ENCODE results near the gene ZC3H4.
A peak's percentile ranks its signal among the peaks of the same experiment; 100 is the strongest.

The ZC3H4 gene

GRCh38 chr19:47095476-47096099 is 18.0 kb downstream of the ZC3H4 start:
- no peak overlapping the region; the same call in 1 of the 2 replicates for H3K4me3 ChIP-seq (ENCODE audit: low read depth, low read length)
- TF ChIP-seq CTCF (IDR thresholded peaks at IDR 0.05; ENCODE audit: low read depth, low read length, missing control alignments) = no peak
- DNase-seq (ENCODE audit: low read depth) = no peak

GRCh38 chr19:47094557-47095475 is 18.8 kb downstream of the ZC3H4 start:
- H3K4me3 ChIP-seq (ENCODE audit: low read depth, low read length) = peak overlapping the region; percentile 4; the same call in 1 of the 2 replicates
- no peak for TF ChIP-seq CTCF (IDR thresholded peaks at IDR 0.05; ENCODE audit: low read depth, low read length, missing control alignments)
- DNase-seq (ENCODE audit: low read depth) = no peak

GRCh38 chr19:47093841-47094240 is 19.7 kb downstream of the ZC3H4 start:
- TF ChIP-seq CTCF (IDR thresholded peaks at IDR 0.05; ENCODE audit: low read depth, low read length, missing control alignments) = no peak
- H3K4me3 ChIP-seq (ENCODE audit: low read depth, low read length) = no peak overlapping the region; the same call in 1 of the 2 replicates
- DNase-seq (ENCODE audit: low read depth) = peak; percentile 77

GRCh38 chr19:47093254-47093653 is 20.3 kb downstream of the ZC3H4 start:
- H3K4me3 ChIP-seq (ENCODE audit: low read depth, low read length) = no peak overlapping the region
- DNase-seq (ENCODE audit: low read depth) = no peak
- no peak for TF ChIP-seq CTCF (IDR thresholded peaks at IDR 0.05; ENCODE audit: low read depth, low read length, missing control alignments)

- H3K4me3 ChIP-seq (ENCODE audit: low read depth, low read length) = no peak overlapping the region
- DNase-seq (ENCODE audit: low read depth) = no peak
- TF ChIP-seq CTCF (IDR thresholded peaks at IDR 0.05; ENCODE audit: low read depth, low read length, missing control alignments) = no peak
Observed at GRCh38 chr19:47089767-47090350, 23.7 kb downstream of the ZC3H4 start.

GRCh38 chr19:47086280-47086679 is 27.3 kb downstream of the ZC3H4 start:
- no peak for DNase-seq (ENCODE audit: low read depth)
- TF ChIP-seq CTCF (IDR thresholded peaks at IDR 0.05; ENCODE audit: low read depth, low read length, missing control alignments) = no peak
- no peak overlapping the region for H3K4me3 ChIP-seq (ENCODE audit: low read depth, low read length)

All from GM12864 (cell line).